ENCODE measurements around the gene SPRYD3.
"Not testable (repeated sequence)": the region's sequence is repeated elsewhere in the genome, so short reads cannot be mapped to it uniquely, and the experiment has no call there.

DNA sequence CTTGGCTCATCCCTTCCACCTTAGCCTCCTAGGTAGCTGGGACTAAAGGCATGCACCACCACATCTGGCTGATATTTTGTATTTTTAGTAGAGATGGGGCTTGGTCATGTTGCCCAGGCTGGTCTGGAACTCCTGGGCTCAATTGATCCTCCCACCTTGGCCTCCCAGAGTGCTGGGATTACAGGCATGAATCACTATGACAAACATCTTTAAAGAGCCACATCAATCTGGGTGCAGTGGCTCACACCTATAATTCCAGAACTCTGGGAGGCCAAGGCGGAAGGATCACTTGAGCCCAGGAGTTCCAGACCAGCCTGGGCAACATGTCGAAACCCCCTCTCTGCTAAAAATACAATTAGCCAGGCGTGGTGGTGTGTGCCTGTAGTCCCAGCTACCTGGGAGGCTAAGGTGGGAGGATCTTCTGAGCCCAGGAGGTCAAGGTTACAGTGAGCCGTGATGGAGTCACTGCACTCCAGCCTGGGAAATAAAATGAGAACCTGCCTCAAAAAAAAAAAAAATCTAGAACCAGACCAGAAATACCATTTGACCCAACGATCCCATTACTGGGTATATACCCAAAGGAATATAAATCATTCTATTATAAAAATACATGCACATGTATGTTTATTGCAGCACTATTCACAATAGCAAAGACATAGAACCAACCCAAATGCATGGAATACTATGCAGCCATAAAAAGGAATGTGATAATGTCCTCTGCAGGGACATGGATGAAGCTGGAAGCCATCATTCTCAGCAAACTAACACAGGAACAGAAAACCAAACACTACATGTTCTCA lies 15.8 kb upstream of the SPRYD3 start:
- TF ChIP-seq, protein P1, sequence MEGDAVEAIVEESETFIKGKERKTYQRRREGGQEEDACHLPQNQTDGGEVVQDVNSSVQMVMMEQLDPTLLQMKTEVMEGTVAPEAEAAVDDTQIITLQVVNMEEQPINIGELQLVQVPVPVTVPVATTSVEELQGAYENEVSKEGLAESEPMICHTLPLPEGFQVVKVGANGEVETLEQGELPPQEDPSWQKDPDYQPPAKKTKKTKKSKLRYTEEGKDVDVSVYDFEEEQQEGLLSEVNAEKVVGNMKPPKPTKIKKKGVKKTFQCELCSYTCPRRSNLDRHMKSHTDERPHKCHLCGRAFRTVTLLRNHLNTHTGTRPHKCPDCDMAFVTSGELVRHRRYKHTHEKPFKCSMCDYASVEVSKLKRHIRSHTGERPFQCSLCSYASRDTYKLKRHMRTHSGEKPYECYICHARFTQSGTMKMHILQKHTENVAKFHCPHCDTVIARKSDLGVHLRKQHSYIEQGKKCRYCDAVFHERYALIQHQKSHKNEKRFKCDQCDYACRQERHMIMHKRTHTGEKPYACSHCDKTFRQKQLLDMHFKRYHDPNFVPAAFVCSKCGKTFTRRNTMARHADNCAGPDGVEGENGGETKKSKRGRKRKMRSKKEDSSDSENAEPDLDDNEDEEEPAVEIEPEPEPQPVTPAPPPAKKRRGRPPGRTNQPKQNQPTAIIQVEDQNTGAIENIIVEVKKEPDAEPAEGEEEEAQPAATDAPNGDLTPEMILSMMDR (IDR thresholded peaks at IDR 0.05) = not testable (repeated sequence)
- not testable (repeated sequence) for TF ChIP-seq POLR2A (IDR thresholded peaks at IDR 0.05)

Measured in heart left ventricle (tissue), 13 donors.